ENCODE measurements around the gene SMIM11.

The SMIM11 gene

DNA sequence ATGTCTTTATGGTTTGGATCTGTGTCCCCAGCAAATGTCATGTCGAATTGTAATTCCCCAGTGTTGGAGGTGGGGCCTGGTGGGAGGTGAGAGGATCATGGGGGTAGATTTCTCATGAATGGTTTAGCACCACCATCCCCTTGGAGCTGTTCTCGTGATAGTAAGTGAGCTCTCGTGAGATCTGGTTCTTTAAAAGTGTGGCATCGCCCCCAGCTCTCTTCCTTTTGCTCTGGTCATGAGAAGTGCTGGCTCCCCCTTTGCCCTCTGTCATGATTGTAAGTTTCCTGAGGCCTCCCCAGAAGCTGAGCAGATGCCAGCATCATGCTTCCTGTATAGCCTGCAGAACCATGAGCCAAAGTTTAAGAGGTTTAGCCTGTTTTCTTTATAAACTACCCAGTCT, 22.8 kb upstream of the SMIM11 start:
- CTCF ChIA-PET, result interaction anchor here (1.8 to 16.5 kb wide), 3 partner anchors 8 to 434 kb away, joined by 3 to 368 read pairs (median 58); partner anchors contain the start of gene ATP5PO
- TF ChIP-seq, protein P1, sequence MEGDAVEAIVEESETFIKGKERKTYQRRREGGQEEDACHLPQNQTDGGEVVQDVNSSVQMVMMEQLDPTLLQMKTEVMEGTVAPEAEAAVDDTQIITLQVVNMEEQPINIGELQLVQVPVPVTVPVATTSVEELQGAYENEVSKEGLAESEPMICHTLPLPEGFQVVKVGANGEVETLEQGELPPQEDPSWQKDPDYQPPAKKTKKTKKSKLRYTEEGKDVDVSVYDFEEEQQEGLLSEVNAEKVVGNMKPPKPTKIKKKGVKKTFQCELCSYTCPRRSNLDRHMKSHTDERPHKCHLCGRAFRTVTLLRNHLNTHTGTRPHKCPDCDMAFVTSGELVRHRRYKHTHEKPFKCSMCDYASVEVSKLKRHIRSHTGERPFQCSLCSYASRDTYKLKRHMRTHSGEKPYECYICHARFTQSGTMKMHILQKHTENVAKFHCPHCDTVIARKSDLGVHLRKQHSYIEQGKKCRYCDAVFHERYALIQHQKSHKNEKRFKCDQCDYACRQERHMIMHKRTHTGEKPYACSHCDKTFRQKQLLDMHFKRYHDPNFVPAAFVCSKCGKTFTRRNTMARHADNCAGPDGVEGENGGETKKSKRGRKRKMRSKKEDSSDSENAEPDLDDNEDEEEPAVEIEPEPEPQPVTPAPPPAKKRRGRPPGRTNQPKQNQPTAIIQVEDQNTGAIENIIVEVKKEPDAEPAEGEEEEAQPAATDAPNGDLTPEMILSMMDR (IDR thresholded peaks at IDR 0.05; ENCODE audit: control extremely low read depth, extremely low read depth, low read depth, missing control alignments), result no peak
- POLR2A ChIA-PET, result no interaction called here
- no peak for DNase-seq (ENCODE audit: extremely low spot score)

DNA sequence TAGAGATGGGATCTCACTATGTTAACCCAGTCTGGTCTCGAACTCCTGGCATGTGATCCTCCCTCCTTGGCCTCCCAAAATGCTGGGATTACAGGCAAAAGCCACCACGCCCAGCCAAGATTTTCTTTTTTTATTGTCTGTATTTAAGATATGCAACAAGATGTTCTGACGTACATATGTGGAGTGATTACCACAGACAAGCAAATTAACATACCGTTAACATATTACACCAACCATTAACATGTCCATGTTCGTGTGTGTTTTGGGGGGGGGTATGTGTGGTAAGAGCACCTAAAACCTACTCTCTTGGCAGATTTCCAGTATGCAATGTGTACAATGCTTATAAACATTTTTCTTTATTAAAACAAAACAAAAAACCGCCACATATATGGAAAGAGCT, 22.1 kb upstream of the SMIM11 start:
- CTCF ChIA-PET, result interaction anchor here (2.0 to 16.5 kb wide), 3 partner anchors 8 to 435 kb away, joined by 6 to 368 read pairs (median 58); partner anchors contain the start of gene ATP5PO
- TF ChIP-seq, protein P1 (IDR thresholded peaks at IDR 0.05; ENCODE audit: control extremely low read depth, extremely low read depth, low read depth, missing control alignments), result no peak
- POLR2A ChIA-PET, result no interaction called here
- no peak for DNase-seq (ENCODE audit: extremely low spot score)

DNA sequence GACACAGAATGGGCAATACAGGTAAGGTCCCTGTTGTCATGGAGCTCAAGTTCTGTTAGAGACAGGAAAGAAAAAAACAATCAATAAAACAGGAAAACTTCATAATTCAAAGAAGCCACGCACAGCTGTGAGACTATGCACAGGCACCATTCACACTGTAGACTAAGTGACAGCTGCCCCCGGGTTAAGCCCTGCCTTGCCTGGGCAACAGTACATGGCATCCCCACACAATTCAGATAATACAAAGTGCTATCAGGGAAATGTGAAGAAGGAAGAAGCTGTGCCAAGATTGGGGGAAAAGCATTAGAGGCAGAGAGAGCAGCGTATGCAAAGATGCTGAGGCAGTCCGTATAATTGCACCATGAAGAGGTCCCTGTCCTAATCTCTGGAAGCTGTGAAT, 20.5 kb upstream of the SMIM11 start:
- no peak for DNase-seq (ENCODE audit: extremely low spot score)
- TF ChIP-seq, protein P1 (IDR thresholded peaks at IDR 0.05; ENCODE audit: control extremely low read depth, extremely low read depth, low read depth, missing control alignments), result no peak
- ChIA-PET CTCF (interaction anchor here (0.9 to 16.5 kb wide), 6 partner anchors 8 to 436 kb away, joined by 3 to 368 read pairs (median 6); partner anchors contain the start of gene ATP5PO), POLR2A (interaction anchor here (0.6 kb wide), 1 partner anchor 413 kb away, joined by 3 read pairs; no protein-coding TSS in a partner anchor)

DNA sequence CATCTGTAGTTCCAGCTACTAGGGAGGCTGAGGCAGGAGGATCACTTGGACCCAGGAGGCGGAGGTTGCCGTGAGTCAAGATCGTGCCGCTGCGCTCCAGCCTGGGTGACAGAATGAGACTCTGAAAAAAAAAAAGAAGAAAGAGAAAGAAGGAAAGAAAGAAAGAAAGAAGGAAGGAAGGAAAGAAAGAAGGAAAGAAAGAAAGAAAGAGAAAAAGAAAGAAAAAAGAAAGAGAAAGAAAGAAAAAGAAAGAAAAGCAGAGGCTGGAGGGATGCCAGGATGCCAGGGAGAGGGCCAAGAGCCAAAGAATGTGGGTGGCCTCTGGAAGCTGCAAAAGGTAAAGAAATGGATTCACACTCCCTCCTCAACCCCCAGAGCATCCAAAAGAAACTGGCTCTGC, 19.7 kb upstream of the SMIM11 start:
- TF ChIP-seq, protein P1 (IDR thresholded peaks at IDR 0.05; ENCODE audit: control extremely low read depth, extremely low read depth, low read depth, missing control alignments), result no peak
- DNase-seq (ENCODE audit: extremely low spot score), result no peak
- POLR2A ChIA-PET, result no interaction called here
- CTCF ChIA-PET, result interaction anchor here (0.7 to 16.5 kb wide), 6 partner anchors 7 to 437 kb away, joined by 3 to 368 read pairs (median 3); partner anchors contain the start of gene ATP5PO

DNA sequence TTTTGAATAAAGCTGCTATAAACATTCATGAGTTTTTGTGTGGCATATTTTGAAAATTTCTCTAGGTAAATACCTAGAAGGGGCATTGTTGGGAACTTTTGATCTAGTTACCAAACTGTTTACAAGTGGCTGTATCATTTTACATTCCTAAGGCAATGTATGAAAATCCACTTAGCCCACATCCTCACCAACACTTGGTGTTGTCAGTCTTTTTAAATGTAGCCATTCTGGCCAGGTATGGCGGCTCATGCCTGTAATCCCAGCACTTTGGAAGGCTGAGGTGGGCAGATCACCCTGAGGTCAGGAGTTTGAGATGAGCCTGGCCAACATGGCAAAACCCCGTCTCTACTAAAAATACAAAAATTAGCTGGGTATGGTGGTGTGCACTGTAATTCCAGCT, 17.4 kb upstream of the SMIM11 start:
- TF ChIP-seq, protein P1 (IDR thresholded peaks at IDR 0.05; ENCODE audit: control extremely low read depth, extremely low read depth, low read depth, missing control alignments), result no peak
- CTCF ChIA-PET, result interaction anchor here (2.4 to 4.0 kb wide), 3 partner anchors 10 to 433 kb away, joined by 10 to 20 read pairs (median 10); no protein-coding TSS in a partner anchor
- no peak for DNase-seq (ENCODE audit: extremely low spot score)
- POLR2A ChIA-PET, result no interaction called here

DNA sequence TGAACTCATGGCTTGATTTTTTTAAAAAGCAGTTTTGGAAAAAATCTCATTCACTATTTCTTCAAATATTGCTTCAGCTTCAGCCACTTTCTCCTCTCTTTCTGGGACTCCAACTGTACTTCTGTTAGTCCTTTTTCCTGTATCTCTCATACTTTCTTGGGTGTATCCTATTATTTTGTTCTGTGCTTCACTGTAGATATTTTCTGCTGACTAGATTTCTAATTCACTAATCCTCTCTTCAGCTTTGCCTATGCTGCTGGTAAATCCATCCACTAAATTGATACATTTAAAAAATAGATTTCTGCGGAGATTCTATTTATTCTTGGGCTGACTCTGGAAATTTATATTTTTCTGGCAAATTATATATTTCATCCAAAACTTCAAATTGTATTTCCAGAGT, 16.4 kb upstream of the SMIM11 start:
- no peak for DNase-seq (ENCODE audit: extremely low spot score)
- ChIA-PET POLR2A (no interaction called here), CTCF (interaction anchor here (3.2 to 5.3 kb wide), 3 partner anchors 9 to 434 kb away, joined by 10 to 58 read pairs (median 20); no protein-coding TSS in a partner anchor)
- TF ChIP-seq, protein P1 (IDR thresholded peaks at IDR 0.05; ENCODE audit: control extremely low read depth, extremely low read depth, low read depth, missing control alignments), result no peak

Data from GM10248 (cell line).